ENCODE data around the gene PREX1.

DNA sequence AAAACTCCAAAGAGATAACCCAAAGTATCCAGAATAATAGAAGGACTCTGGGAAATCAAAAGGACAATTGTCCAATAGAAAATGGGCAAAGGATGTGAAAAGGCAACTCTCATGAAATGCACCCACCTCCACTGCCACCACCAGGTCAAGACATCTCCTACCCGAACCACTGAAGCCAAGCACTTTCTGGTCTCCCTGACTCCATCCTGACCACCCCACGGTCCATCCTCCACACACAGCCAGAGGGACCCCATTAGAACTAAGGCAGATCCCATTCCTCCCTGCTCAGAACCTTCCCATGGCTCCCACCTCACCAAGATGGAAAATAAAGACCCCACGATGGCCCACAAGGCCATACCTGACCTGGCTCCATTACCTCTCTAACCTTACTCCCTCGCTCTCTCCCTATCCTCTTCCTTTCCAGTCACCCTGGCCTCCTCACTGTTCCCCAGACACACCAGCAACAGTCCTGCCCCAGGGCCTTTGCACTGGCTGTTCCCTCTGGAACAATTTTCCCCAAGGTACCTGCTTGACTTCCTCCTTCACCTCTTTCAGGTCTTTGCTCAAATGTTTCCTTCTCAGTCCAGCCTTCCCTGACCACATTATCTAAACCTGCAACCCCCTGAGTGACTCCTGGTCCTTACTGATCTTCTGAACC lies 108.1 kb downstream of the PREX1 start:
- TF ChIP-seq, protein P1, sequence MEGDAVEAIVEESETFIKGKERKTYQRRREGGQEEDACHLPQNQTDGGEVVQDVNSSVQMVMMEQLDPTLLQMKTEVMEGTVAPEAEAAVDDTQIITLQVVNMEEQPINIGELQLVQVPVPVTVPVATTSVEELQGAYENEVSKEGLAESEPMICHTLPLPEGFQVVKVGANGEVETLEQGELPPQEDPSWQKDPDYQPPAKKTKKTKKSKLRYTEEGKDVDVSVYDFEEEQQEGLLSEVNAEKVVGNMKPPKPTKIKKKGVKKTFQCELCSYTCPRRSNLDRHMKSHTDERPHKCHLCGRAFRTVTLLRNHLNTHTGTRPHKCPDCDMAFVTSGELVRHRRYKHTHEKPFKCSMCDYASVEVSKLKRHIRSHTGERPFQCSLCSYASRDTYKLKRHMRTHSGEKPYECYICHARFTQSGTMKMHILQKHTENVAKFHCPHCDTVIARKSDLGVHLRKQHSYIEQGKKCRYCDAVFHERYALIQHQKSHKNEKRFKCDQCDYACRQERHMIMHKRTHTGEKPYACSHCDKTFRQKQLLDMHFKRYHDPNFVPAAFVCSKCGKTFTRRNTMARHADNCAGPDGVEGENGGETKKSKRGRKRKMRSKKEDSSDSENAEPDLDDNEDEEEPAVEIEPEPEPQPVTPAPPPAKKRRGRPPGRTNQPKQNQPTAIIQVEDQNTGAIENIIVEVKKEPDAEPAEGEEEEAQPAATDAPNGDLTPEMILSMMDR (IDR thresholded peaks at IDR 0.05) = no peak
- no peak for TF ChIP-seq POLR2AphosphoS5 (IDR thresholded peaks at IDR 0.05; ENCODE audit: insufficient read depth in 1 of 2, low read depth in 1 of 2)

All from vagina (tissue), 2 donors.